GM20000 (cell line): ENCODE measurements around the gene AP1S2.

Experiments
- DNase-seq: peaks from one replicate; pipeline ENCODE4 v3.0.0; 2012; ENCODE audit warnings: low spot score
- CTCF ChIP-seq: IDR thresholded peaks from 2 replicates; pipeline ENCODE4 v1.5.1; 2012; ENCODE audit warnings: mild to moderate bottlenecking, control low read depth; ENCODE audit errors: extremely low read depth, missing control alignments

AP1S2 gene

GRCh38 chrX:15854712-15855567, at the start of gene AP1S2:
AP1S2 (minus strand) TSS chrX:15854813; CDS start chrX:15852524, 2,289 bp downstream.
- DNase-seq = peak; percentile 92
- no peak for TF ChIP-seq CTCF

GRCh38 chrX:15903186-15903681, 48.6 kb upstream of the AP1S2 start:
- DNase-seq = peak; percentile 44

GRCh38 chrX:15895334-15895733, 40.7 kb upstream of the AP1S2 start:
- no peak for DNase-seq
- TF ChIP-seq CTCF = no peak

More at GRCh38 chrX:15903186-15903681, 48.6 kb upstream of the AP1S2 start:
- TF ChIP-seq CTCF = no peak

GRCh38 chrX:15894724-15895123, 40.1 kb upstream of the AP1S2 start:
- no peak for TF ChIP-seq CTCF

GRCh38 chrX:15890463-15890862, 35.9 kb upstream of the AP1S2 start:
- TF ChIP-seq CTCF = no peak
- no peak for DNase-seq

More at GRCh38 chrX:15894724-15895123, 40.1 kb upstream of the AP1S2 start:
- DNase-seq = no peak

DNA sequence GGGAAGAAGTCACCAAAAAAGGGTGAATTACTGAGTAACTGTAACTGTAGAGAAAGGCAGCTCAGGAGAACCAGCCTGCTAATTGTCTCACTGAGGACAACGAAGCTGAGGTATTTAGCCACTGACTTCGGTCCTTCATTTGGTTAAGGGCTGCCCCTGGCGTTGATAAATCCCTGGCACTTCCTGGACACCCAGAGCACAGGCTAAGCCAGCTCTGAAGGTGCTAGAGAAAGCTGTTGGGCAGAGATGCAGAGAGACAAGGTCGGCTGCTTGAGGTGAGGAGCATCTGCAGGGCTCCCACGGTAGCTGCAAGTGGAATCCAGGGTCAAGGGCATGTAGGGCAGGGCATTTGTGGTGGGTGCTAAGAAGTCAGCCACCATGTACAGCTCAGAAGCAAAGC, 33.4 kb upstream of the AP1S2 start:
- no peak for DNase-seq
- TF ChIP-seq CTCF = no peak

GRCh38 chrX:15883540-15883863, 28.9 kb upstream of the AP1S2 start:
- no peak for TF ChIP-seq CTCF
- no peak for DNase-seq
